Natural killer cell treated with Interleukin-12 subunit alpha and Interleukin-12 subunit beta and Interleukin-15 and Interleukin-18, amount 100 ng/mL, for 72 hours (primary cell): Measurements from ENCODE around the gene KRT36. TPM values are rescaled to one million over a fixed set of nuclear protein-coding genes. Genes with fewer than 3 reads are reported as not detected.

Experiments
- ATAC-seq, 2 donors: fragments of 150-1000 bp; cut with Tn5 transposase in 1 of 2; sonication (Bioruptor Pico), chemical (Tn5 transposase) in 1 of 2; 2 replicates each; pipeline ENCODE4 v1.10.0; 2021
- DNase-seq: peaks from one replicate; pipeline ENCODE4 v3.0.0; 2022; ENCODE audit warnings: low spot score
- H3K27ac Mint-ChIP-seq, 2 donors: 1 replicate in 1 of 2; 2 replicates in 1 of 2; pipeline ENCODE4 v1.8.0; 2022; ENCODE audit warnings: mixed read lengths in 2 of 2, mild to moderate bottlenecking in 1 of 2, moderate library complexity in 1 of 2
- H3K27me3 Mint-ChIP-seq, 2 donors: 1 replicate in 1 of 2; 2 replicates in 1 of 2; pipeline ENCODE4 v1.8.0; 2022; ENCODE audit warnings: mixed read lengths in 2 of 2
- H3K36me3 Mint-ChIP-seq: one replicate; pipeline ENCODE4 v1.8.0; 2022; ENCODE audit warnings: mixed read lengths
- H3K4me1 Mint-ChIP-seq, 2 donors: 1 replicate in 1 of 2; 2 replicates in 1 of 2; pipeline ENCODE4 v1.8.0; 2022; ENCODE audit warnings: low read depth in 2 of 2, mixed read lengths in 2 of 2, mild to moderate bottlenecking in 1 of 2
- H3K4me3 Mint-ChIP-seq: one replicate; pipeline ENCODE4 v1.8.0; 2022; ENCODE audit warnings: mixed read lengths
- H3K9me3 Mint-ChIP-seq: 2 replicates; pipeline ENCODE4 v1.8.0; 2022; ENCODE audit warnings: mixed read lengths
- total RNA-seq, 2 donors: library from RNA; stranded (reverse); gene quantifications; one replicate each; pipeline ENCODE4 v1.2.3, GENCODE V29; 2022

KRT36 gene
- total RNA-seq, 2 donors from 2014 or later = not detected

DNA sequence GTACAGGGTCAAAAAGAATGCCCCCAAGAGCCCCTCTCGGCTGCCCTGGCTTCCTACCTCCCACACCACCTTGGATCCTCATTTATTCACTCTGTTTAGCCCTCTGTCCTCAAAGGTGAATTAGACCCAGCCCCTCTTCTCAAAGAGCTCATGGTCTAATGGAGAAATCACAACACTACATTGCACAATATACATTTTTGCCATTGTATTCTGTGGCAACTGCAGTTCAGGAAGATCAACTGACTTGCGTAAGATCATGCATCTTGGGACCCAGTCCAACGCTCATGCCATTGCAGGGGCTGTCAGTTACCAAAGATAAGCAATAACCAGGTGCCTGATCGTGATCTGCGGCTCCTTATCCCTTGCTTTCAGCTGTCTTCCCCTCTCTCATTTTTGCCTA, 50.3 kb downstream of the KRT36 start:
- Mint-ChIP-seq H3K4me3 (no peak overlapping the region), H3K27ac (no peak overlapping the region), H3K36me3 (no peaks in the 10 kb centered on the region), H3K27me3 (peaks cover 14 to 30% of the 10 kb centered on the region in 2 donors), H3K4me1 (no peaks in the 10 kb centered on the region), H3K9me3 (no peaks in the 10 kb centered on the region)
- ATAC-seq (no peak), DNase-seq (no peak)

DNA sequence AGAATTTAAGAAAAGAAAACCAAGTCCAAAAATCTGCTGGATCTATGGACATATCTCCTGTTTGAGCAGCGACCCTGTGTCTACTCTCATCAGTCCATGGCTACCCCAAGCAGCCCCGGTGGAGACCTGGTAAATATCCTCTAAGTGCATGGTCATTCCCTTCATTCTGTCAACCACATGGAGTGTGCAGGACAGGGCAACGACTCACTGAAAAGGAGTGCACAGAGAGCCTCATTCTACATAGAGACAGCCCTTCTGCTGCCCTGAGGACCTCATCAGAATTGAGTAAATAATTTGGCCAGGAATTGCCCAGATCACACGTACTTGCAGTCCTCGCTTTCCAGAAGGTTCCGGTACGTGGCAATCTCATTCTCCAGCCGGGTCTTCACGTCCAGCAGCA, 51.9 kb downstream of the KRT36 start:
- Mint-ChIP-seq H3K4me1 (no peaks in the 10 kb centered on the region), H3K4me3 (no peak overlapping the region), H3K36me3 (no peaks in the 10 kb centered on the region), H3K27ac (no peak overlapping the region), H3K27me3 (peaks cover 0 to 23% of the 10 kb centered on the region in 2 donors), H3K9me3 (no peaks in the 10 kb centered on the region)
- no peak for DNase-seq
- ATAC-seq = no peak

DNA sequence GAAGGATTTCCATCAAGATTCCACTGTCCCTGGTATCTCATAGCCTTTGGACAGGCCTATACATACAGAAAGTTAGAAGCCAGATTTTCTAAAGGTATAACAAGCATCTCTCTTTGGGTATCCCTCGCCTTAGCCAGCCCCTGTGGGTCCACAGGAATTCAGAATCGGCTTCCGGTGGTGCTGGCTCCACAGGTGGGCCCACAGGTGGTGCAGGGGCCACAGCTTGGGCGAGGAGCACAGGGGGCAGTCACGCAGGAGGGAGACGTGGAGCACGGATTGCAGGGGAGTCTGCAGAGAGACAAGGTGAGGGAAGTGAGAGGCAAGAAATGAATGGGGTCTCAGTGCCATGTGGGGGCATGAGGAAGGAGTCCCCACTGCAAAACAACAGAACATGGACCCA, 52.5 kb downstream of the KRT36 start:
- no peak overlapping the region for H3K4me3 Mint-ChIP-seq
- no peak overlapping the region for H3K27ac Mint-ChIP-seq
- DNase-seq (no peak), ATAC-seq (peak in 1 of 2 donors; percentile 28)
- no peaks in the 10 kb centered on the region for H3K36me3 Mint-ChIP-seq
- H3K4me1 Mint-ChIP-seq = no peaks in the 10 kb centered on the region
- H3K27me3 Mint-ChIP-seq = peaks cover 0 to 22% of the 10 kb centered on the region in 2 donors
- no peaks in the 10 kb centered on the region for H3K9me3 Mint-ChIP-seq

Other genes with a start within 250 kb of the KRT36 start
- gene KRTAP9-4, start 240.2 kb downstream of the KRT36 start, total RNA-seq = not detected
- gene KRTAP9-9, start 234.5 kb downstream of the KRT36 start, total RNA-seq = not detected
- not detected for gene KRTAP9-6, start 224.5 kb downstream of the KRT36 start, total RNA-seq
- not detected for gene KRTAP9-7, start 214.2 kb downstream of the KRT36 start, total RNA-seq
- gene KRTAP29-1, start 187.1 kb downstream of the KRT36 start, total RNA-seq = not detected
- gene KRTAP16-1, start 180.6 kb downstream of the KRT36 start, total RNA-seq = not detected
- gene KRTAP17-1, start 174.2 kb downstream of the KRT36 start, total RNA-seq = not detected
- gene KRT33A, start 139.1 kb downstream of the KRT36 start, total RNA-seq = not detected
- not detected for gene KRT33B, start 120.1 kb downstream of the KRT36 start, total RNA-seq
- not detected for gene KRT34, start 107.6 kb downstream of the KRT36 start, total RNA-seq
- not detected for gene KRT31, start 92.3 kb downstream of the KRT36 start, total RNA-seq
- not detected for gene KRT37, start 65.3 kb downstream of the KRT36 start, total RNA-seq
- gene KRT38, start 48.9 kb downstream of the KRT36 start, total RNA-seq = not detected
- not detected for gene KRT32, start 22.5 kb downstream of the KRT36 start, total RNA-seq
- gene KRT35, start 8.8 kb downstream of the KRT36 start, total RNA-seq = not detected
- gene KRT13, start 15.7 kb upstream of the KRT36 start, total RNA-seq = not detected
- not detected for gene KRT15, start 29.0 kb upstream of the KRT36 start, total RNA-seq
- not detected for gene KRT19, start 38.4 kb upstream of the KRT36 start, total RNA-seq
- not detected for gene KRT9, start 82.1 kb upstream of the KRT36 start, total RNA-seq
- not detected for gene KRT14, start 97.0 kb upstream of the KRT36 start, total RNA-seq
- not detected for gene KRT16, start 122.9 kb upstream of the KRT36 start, total RNA-seq
- gene KRT17, start 134.7 kb upstream of the KRT36 start, total RNA-seq = not detected
- gene EIF1, start 199.0 kb upstream of the KRT36 start, total RNA-seq = 1,000 to 10,000 TPM; 1,047 to 1,473 TPM
- gene GAST, start 222.4 kb upstream of the KRT36 start, total RNA-seq = not detected
- gene HAP1, start 244.7 kb upstream of the KRT36 start, total RNA-seq = not detected